ENCODE measurements around the gene PPARA.

The PPARA gene

DNA sequence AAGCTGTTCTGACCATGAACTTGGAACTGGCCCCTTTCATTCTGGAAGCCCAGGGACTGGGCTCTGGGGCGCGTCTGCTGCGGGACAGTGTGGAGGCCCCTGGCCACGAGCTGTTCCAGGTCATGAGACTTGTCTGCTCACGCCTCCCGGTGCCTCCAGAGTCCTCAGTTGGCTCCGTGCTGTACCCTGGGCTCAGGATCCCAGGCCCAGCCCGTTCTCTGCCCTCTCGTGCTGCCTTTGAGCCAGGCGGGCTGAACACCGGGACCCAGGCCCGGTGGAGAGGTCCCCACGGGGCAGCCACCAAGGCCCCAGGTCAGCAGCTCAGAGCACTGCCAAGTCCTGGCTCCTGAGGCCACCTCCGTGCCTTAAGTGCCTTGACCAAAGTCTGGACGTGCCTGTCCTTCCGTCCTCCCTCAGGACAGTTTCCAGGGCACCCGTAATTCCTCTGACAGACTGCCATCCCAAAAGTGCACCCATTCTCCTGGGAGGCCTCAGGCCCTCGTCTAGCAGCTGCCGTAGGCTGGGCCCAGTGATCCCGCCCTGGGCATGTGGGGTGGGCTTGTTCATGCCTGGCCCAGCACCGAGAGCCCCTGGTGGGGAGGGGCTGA, 36.3 kb upstream of the PPARA start:
- in situ Hi-C loops (cut with HindIII; ENCODE audit: low sequenced_read_pairs) = no loop called here

DNA sequence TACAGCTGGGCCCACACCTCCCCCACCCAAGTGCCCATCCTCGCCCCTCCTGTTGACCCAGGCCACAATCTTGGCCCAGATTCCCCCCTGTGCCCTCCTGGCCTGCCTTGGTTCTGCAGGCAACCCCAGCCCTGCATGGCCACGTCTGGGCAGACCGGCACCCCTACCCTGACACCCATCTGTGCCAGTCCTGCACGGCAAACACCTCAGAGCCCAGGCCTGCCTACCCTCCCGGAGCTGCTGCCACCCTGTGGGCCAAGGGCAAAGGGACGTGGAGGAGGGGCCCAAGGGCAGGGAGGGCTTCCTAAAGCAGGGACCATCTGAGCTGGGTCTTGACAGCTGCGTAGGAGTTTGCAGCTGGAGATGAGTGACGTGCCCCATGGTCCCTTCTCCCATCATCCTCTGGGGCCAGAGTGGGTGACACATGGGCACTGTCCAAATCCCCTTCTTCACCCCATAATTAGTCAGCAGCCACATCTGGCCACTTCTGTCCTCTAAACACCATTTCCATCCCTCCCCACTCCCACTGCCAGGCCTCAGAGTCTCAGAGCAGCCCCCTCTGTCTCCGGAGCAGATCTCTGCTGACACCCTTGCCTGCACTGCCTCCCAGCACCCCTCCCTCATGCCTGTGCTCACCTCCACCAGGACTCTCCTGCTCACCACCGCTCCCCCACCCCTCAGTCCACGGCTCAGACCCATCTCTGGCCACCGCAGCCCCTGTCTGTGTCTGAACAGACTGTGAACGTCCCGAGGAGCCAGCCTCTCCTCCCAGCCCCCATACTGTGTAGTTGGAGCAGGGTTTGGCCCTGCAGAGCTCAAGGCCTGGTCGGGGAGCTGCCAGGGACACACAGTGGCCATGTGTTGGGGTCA, 35.6 kb upstream of the PPARA start:
- in situ Hi-C loops (cut with HindIII; ENCODE audit: low sequenced_read_pairs) = no loop called here

DNA sequence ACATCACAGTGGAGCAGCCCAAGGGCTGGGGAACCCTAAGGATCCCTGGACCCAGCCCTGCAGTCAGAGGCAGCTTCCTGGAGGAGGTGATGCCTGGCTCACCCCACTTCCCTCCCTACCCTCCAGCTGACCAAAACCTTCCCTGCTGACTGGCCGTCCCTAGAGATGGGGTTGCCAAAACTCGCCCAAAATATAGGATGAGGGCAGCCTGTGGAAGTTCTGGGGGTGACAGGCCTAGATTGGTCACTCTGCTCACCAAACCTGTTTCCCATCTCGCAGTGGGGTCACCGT, 35.0 kb upstream of the PPARA start:
- in situ Hi-C loops (cut with HindIII; ENCODE audit: low sequenced_read_pairs) = no loop called here

DNA sequence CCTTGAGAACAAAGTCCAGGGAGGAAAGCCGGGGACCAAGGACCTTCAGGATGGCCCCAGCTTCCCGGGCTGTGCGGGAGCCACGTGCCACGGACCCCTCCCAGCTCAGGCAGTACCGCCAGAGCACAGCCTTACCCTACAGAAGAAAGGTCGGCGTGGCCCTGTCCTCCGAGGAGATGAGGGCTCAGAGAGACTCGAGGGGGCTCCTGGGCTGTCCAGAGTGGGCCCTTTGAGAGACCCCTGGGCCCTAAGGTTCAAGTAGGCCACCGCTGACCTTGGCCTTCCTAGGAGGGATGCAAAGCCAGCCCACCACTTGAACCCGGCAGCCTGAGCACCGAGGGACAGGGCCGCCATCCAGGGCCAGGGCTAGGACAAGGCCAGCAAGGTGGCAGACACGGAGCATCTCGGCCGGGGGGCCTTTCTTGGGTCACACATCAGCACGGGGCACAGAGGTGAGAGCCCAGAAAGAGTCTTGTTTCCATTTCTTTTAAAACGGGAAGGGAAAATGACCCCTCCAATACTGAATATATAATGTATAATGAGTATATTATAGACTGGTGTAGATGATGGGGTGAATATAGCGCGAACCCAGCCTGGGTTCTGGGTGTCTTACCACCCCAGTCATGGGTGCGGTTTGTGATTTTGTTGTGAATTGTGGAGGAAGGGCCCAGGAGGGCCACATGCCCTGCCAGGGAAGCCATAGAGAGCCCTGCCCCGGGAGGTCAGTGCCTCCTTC, 34.4 kb upstream of the PPARA start:
- in situ Hi-C loops (cut with HindIII; ENCODE audit: low sequenced_read_pairs) = no loop called here

DNA sequence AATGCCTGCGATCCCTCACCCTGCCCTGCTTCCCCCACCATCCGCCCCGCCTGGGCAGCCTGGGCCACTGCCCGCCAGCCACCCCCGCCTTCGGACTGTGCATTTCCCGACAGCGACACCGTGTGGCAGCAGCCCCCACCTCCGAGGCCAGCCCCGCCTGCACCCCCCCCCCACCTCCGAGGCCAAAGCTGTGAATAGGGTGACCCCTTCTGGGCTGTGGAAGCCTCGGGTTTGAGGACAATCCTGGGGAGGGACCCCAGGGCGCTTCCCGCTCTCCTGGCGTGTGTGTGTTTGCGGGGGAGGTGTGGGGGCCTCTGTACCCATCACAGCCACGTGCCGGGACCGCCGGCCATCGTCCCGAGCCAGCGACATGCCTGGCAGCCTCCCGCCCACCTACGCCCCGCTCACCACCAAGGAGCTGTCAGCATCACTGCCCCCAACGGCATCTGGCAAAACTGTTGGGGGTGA, 33.8 kb upstream of the PPARA start:
- in situ Hi-C loops (cut with HindIII; ENCODE audit: low sequenced_read_pairs) = no loop called here

DNA sequence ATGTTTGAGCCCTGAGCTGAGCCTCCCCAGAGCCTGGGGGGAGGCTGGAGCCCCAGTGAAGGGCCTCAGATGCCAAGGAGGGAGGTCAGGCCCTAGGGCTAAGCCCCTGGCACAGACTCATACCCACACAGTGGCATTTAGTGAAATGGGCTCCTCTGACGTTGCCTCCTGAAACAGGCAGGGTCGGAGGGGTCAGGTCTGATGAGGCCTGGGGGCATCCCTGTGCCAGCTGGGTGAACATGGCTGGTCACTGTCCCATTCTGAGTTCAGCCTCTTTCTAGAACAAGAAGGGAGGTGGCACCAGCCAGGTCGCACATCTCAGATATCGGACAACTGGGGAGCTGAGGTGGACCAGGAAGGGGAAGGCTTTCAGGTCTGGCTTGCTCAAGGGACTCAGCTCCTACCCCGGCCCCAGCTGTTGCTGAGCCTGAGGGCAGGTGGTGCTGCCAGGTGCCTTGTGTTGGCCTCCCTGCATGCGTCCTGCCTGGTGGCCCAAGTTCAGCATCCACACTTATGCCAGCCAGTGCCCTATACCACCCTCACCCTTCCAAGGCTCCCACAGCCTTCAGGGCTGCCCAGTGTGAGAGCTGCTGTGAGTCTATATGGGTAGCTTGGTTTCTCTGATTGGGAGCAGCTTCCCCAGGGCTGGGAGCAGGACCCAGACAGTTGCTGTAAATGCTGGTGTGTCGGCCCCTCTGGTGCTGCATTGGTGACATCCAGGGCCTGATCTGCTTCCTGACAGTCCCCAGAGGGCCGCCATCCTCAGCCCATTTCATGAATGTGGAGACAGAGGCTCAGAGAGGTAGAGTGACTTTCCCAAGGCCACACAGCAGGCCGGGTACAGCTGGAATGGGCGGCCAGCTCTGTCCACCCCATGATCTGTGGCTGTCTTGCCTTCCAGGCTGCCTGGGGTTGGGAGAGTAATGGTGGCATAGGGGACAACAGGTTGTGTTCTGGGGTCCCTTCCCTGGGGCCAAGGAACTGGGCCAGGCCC, 32.8 kb upstream of the PPARA start:
- in situ Hi-C loops (cut with HindIII; ENCODE audit: low sequenced_read_pairs) = no loop called here

DNA sequence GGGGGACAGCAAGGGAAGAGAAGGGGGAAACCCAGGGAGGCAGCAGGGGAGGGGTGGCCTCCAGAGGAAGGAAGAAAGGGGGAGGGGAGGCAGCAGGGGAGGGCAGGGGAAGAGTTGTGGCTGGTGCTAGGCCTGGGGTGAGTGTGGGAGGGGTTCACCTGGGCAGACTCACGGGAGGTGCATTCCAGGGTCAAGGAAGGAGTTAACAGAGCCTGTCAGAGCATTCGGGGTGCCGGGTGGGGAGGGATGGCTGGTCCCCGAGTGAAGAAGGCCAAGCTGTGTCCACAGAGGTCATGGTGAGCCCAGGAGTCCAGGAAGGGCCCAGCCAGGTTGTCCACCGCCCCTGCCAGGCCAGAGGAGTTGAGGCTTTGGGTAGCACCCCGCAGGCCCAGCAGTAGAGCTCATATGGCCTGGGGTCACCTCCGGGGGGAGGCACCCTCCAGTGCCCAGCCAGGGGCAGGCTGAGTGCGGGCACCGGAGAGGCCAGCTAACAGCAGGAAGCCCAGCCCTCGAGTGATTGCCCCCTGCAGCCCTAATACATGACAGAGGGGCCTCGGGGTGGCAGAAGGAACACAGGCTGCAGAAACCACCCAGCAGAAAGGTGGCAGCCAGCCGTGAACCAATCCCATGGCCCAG, 31.1 kb upstream of the PPARA start:
- in situ Hi-C loops (cut with HindIII; ENCODE audit: low sequenced_read_pairs) = no loop called here

DNA sequence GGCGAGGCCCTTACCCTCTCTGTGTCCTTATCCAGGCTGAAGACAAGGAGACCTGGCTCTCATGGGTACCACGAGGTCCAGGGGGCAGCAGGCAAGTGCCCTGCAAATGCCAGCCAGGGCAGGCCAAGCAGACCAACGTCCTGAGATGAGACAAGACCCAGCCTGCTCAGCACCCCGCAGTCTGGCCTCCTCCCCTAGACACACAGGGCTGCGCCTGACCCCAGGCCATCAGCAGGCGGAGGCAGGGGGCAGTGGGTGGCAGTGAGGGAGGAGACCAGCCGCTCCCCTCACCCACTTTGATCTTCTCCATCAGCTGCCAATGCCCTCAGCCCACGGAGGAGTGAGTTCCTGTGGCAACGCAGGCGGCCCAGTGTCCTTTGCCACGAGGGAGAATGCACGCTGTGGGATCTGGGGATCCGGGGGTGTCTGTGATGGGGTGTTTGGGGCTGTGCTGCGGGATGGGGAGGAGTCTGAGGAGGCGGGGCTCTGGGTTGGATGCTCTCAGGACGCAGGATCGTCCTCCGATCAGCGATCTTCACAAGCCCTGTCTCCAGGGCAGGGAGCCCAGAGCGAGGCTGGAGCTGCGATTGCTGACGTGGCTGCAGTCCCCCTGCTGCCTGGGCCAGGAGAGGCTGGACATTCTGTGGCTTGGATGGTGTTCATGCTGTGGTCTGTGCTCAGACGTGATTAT, 30.5 kb upstream of the PPARA start:
- in situ Hi-C loops (cut with HindIII; ENCODE audit: low sequenced_read_pairs) = no loop called here

DNA sequence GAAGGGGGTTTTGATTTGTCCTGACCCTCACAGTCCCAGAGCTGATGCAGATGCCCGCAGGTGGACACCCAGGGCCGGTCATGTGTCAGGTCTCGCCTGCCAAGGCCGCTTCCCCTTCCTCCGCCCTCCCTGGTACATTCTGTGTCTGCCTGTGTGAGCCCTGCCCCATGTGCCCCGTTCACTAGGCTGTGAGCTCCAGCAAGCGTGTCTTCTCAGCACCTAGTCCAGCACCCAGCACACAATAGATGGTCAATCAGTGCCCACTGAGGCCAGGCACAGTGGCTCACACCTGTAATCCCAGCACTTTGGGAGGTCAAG, 29.9 kb upstream of the PPARA start:
- in situ Hi-C loops (cut with HindIII; ENCODE audit: low sequenced_read_pairs) = no loop called here

DNA sequence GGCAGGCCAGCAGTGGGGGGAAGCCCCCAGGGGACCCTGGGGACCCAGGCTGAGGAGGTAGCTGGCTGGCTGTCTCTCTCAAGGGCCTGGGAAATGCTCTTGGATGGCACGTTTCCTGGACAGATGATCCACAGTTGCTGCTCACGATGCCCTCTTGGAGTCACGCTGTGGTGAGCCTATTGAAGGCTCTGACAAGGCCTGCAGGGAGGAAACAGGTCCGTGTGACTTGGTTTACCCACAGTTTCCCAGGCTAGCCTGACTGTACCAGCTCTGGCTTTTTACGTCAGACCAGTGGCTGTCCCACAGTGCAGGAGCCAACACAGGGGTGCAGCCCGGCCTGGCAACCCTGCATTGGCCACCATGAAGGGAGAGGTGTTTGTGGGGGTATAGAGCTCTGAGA, 29.2 kb upstream of the PPARA start:
- in situ Hi-C loops (cut with HindIII; ENCODE audit: low sequenced_read_pairs) = no loop called here

DNA sequence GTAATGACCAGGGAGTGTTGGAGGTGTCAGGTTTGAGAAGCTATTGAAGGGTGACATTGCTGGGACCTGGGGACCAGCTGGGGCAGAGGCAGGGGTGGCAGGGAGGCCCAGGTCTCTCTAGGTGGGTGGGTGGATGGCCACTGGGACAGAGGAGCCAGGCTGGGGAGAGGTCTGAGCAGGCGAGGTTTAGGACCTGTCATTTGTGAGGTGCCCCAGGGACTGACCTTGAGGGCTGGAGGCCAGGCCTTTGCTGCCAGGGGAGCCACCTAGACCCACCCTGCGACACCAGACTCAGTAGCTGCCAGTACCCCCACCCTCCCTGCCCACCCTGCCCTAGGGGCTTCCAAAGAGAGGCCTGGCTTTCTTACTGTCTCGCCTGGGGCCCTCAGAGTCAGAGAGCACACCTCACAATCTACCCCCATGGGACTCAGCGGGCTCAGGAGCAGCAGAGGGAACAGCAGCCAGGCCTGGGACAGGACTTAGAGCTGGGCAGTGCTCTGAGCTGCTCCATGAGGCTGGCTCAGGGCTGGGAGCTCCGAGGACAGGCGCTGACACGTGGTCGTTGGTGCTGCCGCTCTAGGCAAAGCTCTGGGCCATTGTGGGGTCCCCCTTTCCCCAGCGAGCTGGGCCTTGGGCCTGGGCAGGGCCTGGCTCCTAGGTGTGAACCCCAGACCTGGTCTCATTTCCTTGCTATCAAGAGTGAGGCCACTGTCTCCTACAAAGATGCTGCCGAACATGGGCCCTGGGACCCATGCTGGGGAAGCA, 28.6 kb upstream of the PPARA start:
- in situ Hi-C loops (cut with HindIII; ENCODE audit: low sequenced_read_pairs) = no loop called here

DNA sequence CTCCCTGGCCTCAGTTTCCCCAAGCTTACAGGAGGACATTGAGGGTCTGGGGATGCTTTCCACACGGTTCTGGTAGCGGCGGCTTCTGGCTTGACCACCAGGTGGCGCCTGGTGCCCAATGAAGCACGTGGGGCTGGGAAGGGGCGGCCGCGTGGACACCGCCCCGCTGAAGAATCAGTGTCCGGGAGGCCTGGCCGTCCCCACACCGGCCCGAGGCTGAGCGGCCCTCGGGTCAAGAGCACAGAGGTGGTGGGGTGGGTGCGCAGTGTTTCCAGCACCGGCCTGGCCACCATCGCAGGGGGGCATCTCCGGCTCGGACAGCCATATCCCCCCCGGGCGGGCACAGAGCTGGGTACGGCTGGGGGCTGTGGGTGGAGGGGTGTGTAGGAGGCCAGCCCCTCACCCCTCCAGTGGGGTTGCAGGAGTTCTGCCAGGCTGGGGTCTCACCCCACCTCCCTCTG, 27.8 kb upstream of the PPARA start:
- in situ Hi-C loops (cut with HindIII; ENCODE audit: low sequenced_read_pairs) = no loop called here

DNA sequence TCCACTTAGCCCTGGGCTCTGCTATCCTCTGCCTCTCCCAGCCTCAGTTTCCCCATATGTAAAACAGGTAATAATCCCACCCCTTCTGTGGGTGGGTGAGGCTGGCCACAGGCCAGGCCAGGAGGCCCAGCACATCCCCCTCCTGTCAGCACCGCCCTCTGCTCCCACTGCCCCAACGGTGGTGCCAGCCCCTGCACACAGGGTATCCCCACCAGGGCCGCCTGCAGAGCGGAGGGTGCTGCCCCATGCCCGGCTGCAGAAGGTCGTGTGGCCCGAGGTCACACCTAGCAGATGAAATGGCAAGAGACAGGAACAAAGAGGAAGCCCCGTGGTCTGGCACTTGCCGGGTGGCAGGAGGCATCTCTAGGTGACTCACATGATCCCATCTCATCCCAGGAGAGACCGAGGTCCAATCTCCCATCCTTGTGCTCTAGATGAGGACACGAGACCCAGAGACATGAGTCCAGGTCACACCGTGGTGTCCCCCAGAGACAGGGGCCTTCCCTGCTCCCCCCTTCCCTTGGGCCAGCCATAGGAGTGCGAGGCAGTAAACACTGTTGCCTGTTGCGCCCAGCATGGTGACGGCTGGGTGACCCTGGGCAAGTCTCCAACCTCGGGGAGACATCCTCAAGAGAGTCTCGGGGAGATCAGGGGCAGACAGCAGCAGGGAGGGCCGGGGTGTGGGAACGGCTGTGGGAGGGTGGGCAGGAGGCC, 27.2 kb upstream of the PPARA start:
- in situ Hi-C loops (cut with HindIII; ENCODE audit: low sequenced_read_pairs) = no loop called here

DNA sequence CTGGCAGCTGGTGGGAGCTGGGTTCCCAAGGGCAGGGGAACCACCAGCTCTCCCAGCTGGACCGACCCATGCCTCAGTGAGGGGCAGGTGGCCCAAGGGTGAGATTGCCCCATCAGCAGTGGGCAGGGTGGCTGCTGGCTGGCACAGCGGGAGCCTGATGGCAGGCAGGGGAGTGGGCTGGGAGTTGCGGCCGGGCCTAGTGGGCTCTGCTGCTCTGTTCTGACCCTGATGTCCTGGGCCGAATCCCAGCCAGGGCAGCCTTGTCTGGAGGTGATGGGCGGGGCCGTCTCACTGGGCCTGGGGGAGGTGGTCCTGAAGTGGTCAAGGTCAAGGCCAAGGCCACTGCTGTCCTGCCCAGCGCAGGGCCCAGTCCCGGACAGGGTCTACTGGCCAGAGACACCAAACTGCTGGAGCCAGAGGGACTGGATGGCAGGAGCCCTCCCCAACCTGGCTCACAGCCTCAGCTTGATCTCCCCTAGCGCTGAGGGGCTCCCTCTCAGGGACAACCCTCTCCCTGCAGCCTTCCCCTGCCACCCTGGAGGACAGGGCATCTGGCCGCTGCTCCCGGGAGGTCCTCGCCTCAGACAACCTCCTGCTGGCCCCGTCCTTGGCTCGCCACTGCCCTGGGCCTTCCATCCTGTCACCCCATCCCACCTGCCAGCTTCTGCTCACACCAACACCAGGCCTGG, 26.5 kb upstream of the PPARA start:
- in situ Hi-C loops (cut with HindIII; ENCODE audit: low sequenced_read_pairs) = no loop called here

DNA sequence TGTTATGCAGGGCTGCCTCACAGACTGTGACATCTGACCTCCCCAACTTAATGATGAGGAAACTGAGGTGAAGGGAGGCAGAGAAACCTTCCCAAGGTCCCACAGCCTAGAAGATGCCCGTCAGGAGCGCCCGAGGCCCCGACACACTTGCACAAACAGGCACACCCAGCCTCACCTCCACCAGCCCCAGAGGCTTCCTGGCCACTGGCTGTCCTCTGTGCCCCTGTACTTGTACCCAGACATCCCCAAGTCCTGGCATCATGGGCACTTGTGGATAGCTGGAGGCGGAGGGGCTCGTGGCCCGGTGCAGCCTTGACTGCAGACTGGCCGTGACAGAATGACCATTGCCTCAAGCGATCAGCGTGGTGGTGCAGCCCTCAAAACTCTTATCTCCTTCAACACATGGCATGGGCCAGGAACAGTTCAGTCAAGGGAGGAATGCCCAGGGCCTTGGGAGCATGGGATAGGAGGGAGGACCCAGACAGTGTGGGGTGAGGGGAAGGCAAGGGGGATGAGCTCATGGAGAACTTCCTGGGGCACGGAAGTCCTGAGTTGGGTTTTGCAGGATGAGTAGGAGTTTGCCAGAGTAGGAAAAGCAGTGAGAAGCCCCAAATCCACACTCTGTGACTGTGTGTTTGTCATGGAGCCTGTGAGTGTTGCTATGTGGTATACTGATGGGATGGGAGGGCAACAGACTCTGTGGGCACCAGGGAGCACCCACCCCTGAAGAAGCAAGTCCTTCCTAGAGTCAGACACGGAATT, 25.8 kb upstream of the PPARA start:
- in situ Hi-C loops (cut with HindIII; ENCODE audit: low sequenced_read_pairs) = loop anchor here (25.0 kb wide), 2 partner anchors 112 to 313 kb away; no protein-coding TSS in a partner anchor

DNA sequence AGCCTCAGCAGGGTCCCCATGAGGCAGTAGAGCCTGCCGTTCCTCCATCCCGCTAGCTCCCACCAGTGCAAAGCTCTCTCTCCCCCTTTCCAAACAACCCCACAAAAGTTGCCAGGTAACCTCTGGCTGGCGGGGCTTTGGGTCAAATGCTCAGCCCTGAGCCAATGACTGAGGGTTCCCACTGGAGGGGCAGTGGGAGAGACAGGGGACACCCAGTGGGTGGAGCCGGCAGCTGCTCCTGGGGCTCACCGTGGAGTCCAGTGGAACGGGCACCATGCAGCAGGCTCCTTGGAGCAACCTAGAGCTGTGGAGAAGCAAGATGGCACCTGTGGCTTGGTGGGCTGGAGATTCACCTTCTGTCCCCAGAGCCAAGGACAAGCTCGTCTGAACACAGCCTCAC, 25.0 kb upstream of the PPARA start:
- in situ Hi-C loops (cut with HindIII; ENCODE audit: low sequenced_read_pairs) = loop anchor here (25.0 kb wide), 2 partner anchors 113 to 312 kb away; no protein-coding TSS in a partner anchor

All from DLD1 (cell line).